Measurements from ENCODE around the gene C16orf78. TPM values are rescaled to one million over a fixed set of nuclear protein-coding genes. Genes with fewer than 3 reads are reported as not detected.

The C16orf78 gene
- total and polyA plus RNA-seq, 2 donors (not counting 1 experiment from before 2014, with no cell fraction given) = not detected

DNA sequence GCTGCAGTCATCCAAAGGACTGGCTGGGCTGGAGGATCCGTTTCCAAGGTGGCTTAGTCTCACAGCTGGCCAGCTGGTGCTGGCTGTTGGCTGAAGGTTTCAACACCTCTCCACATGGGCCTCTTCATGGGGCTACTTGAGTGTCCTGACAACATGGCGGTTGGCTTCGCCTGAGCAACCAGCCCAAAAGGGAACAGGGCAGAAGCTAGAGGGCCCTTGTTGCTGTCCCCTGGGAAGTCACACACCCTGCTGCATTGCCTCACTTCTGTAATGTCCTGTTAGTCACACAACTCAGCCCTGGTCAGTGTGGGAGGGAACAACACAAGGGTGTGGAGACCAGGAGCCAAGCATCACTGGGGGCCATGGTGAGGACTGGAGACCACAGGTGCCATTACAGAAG is 36.6 kb downstream of the C16orf78 start:
- Histone ChIP-seq H3K9ac (ENCODE audit: insufficient read depth, low read length) (no peak overlapping the region), H3K27me3 (ENCODE audit: control insufficient read depth, insufficient read depth, low read length) (no peaks in the 10 kb centered on the region), H3K79me2 (ENCODE audit: control insufficient read depth, insufficient read depth, low read length) (no peaks in the 10 kb centered on the region), H3K36me3 (ENCODE audit: control insufficient read depth, insufficient read depth, low read length) (no peaks in the 10 kb centered on the region), H3K9me3 (ENCODE audit: control insufficient read depth, insufficient read depth, low read depth, low read length) (no peaks in the 10 kb centered on the region), H3K4me3 (replicated peaks in 1 of 4; ENCODE audit: control extremely low read depth in 1 of 4, insufficient read depth in 1 of 4, low read depth in 3 of 4, low read length in 4 of 4) (no peak overlapping the region), H3K4me2 (ENCODE audit: extremely low read depth, insufficient read depth, low read length) (no peak overlapping the region), H3K27ac (ENCODE audit: insufficient read depth, low read length) (no peak overlapping the region), H4K20me1 (ENCODE audit: control insufficient read depth, extremely low read depth, insufficient read depth, low read length) (no peaks in the 10 kb centered on the region), H3K4me1 (ENCODE audit: control insufficient read depth, extremely low read depth, insufficient read depth, low read length) (no peaks in the 10 kb centered on the region), H2AFZ (ENCODE audit: low read length) (no peak overlapping the region)
- DNase-seq (ENCODE audit: low read depth in 2 of 2) = no peak
- no peak for TF ChIP-seq EZH2 (IDR thresholded peaks at IDR 0.05; ENCODE audit: low read length, missing control alignments)
- TF ChIP-seq, protein P1, sequence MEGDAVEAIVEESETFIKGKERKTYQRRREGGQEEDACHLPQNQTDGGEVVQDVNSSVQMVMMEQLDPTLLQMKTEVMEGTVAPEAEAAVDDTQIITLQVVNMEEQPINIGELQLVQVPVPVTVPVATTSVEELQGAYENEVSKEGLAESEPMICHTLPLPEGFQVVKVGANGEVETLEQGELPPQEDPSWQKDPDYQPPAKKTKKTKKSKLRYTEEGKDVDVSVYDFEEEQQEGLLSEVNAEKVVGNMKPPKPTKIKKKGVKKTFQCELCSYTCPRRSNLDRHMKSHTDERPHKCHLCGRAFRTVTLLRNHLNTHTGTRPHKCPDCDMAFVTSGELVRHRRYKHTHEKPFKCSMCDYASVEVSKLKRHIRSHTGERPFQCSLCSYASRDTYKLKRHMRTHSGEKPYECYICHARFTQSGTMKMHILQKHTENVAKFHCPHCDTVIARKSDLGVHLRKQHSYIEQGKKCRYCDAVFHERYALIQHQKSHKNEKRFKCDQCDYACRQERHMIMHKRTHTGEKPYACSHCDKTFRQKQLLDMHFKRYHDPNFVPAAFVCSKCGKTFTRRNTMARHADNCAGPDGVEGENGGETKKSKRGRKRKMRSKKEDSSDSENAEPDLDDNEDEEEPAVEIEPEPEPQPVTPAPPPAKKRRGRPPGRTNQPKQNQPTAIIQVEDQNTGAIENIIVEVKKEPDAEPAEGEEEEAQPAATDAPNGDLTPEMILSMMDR (conservative IDR thresholded peaks at IDR 0.05 in 1 of 2, IDR thresholded peaks at IDR 0.05 in 1 of 2; ENCODE audit: low read depth in 1 of 2, low read length in 2 of 2) = no peak

DNA sequence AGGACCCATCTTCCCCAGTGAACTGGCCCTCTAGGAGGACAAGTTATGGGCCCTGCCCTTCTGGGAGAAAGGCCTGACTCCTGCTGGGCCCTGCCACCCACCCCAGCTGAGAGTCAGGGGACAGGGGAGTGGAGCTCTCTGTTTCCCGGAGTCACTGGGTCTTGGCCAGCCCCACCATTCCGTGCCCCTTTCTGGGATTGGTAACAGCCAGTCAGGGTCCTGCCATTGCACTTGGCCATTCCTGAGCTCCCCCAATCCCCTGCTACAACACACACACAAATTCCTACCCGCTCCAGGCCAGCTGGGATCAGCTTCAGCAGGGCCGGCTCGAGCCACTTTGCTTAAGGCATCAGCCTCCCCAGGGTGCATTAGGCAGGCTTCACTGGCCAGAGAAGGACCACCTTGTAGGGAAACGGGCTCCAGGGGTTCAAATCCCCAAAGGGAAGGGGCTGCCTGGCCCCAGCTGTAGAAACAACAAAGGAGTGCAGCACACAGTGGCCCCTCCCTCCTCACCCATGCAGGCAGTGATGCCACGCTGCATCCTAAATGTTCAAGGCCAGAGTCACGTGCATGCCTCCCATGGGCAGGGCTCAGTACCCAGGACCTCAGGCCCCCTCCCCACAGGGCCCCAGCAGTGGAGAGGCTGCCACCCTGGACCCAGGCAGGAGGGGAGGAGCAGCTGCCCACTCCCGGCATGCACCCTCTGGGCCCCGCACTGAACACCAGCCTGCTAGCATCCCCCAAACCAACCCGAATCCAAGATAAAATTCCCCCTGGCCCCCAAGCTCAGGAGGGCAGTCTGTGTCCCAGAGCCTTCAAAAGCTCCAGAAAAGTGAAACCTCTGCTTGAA is 37.7 kb downstream of the C16orf78 start:
- H2AFZ ChIP-seq (ENCODE audit: low read length) = no peak overlapping the region
- no peak for TF ChIP-seq EZH2 (IDR thresholded peaks at IDR 0.05; ENCODE audit: low read length, missing control alignments)
- TF ChIP-seq, protein P1 (conservative IDR thresholded peaks at IDR 0.05 in 1 of 2, IDR thresholded peaks at IDR 0.05 in 1 of 2; ENCODE audit: low read depth in 1 of 2, low read length in 2 of 2) = no peak
- no peaks in the 10 kb centered on the region for H3K27me3 ChIP-seq (ENCODE audit: control insufficient read depth, insufficient read depth, low read length)
- H4K20me1 ChIP-seq (ENCODE audit: control insufficient read depth, extremely low read depth, insufficient read depth, low read length) = no peaks in the 10 kb centered on the region
- H3K4me1 ChIP-seq (ENCODE audit: control insufficient read depth, extremely low read depth, insufficient read depth, low read length) = no peaks in the 10 kb centered on the region
- no peak overlapping the region for H3K9ac ChIP-seq (ENCODE audit: insufficient read depth, low read length)
- H3K36me3 ChIP-seq (ENCODE audit: control insufficient read depth, insufficient read depth, low read length) = no peaks in the 10 kb centered on the region
- H3K4me2 ChIP-seq (ENCODE audit: extremely low read depth, insufficient read depth, low read length) = no peak overlapping the region
- no peak overlapping the region for H3K4me3 ChIP-seq (replicated peaks in 1 of 4; ENCODE audit: control extremely low read depth in 1 of 4, insufficient read depth in 1 of 4, low read depth in 3 of 4, low read length in 4 of 4)
- no peak overlapping the region for H3K27ac ChIP-seq (ENCODE audit: insufficient read depth, low read length)
- H3K79me2 ChIP-seq (ENCODE audit: control insufficient read depth, insufficient read depth, low read length) = no peaks in the 10 kb centered on the region
- no peaks in the 10 kb centered on the region for H3K9me3 ChIP-seq (ENCODE audit: control insufficient read depth, insufficient read depth, low read depth, low read length)
- DNase-seq (ENCODE audit: low read depth in 2 of 2) = no peak

DNA sequence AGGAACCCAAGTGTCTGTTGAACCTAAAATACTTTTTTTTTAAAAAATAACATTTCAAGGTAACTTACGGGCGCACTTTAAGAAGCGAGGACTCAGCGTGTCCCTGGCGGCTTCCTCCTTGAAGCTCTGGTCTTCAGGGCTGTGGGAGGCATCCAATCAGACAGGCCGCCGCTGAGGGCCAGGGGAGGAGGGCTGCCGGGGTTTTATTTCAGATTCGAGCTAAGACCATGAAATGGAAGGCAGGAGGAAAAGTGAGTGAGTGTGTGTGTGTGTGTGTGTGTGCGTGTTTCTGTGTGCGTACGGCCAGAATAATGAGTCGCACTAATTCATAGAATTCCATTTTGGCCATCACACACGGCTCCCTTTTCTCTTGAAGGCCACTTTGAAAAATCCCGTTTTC is 41.1 kb downstream of the C16orf78 start:
- no peaks in the 10 kb centered on the region for H3K9me3 ChIP-seq (ENCODE audit: control insufficient read depth, insufficient read depth, low read depth, low read length)
- no peak overlapping the region for H3K4me3 ChIP-seq (replicated peaks in 1 of 4; ENCODE audit: control extremely low read depth in 1 of 4, insufficient read depth in 1 of 4, low read depth in 3 of 4, low read length in 4 of 4)
- H3K27ac ChIP-seq (ENCODE audit: insufficient read depth, low read length) = no peak overlapping the region
- no peaks in the 10 kb centered on the region for H3K27me3 ChIP-seq (ENCODE audit: control insufficient read depth, insufficient read depth, low read length)
- no peak overlapping the region for H3K9ac ChIP-seq (ENCODE audit: insufficient read depth, low read length)
- H3K4me2 ChIP-seq (ENCODE audit: extremely low read depth, insufficient read depth, low read length) = no peak overlapping the region
- no peaks in the 10 kb centered on the region for H3K36me3 ChIP-seq (ENCODE audit: control insufficient read depth, insufficient read depth, low read length)
- no peaks in the 10 kb centered on the region for H3K79me2 ChIP-seq (ENCODE audit: control insufficient read depth, insufficient read depth, low read length)
- no peak for DNase-seq (ENCODE audit: low read depth in 2 of 2)
- TF ChIP-seq, protein P1 (conservative IDR thresholded peaks at IDR 0.05 in 1 of 2, IDR thresholded peaks at IDR 0.05 in 1 of 2; ENCODE audit: low read depth in 1 of 2, low read length in 2 of 2) = no peak
- no peak for TF ChIP-seq EZH2 (IDR thresholded peaks at IDR 0.05; ENCODE audit: low read length, missing control alignments)
- no peak overlapping the region for H2AFZ ChIP-seq (ENCODE audit: low read length)
- no peaks in the 10 kb centered on the region for H3K4me1 ChIP-seq (ENCODE audit: control insufficient read depth, extremely low read depth, insufficient read depth, low read length)
- no peaks in the 10 kb centered on the region for H4K20me1 ChIP-seq (ENCODE audit: control insufficient read depth, extremely low read depth, insufficient read depth, low read length)
